ENCODE data around the gene HCCS.

DNA sequence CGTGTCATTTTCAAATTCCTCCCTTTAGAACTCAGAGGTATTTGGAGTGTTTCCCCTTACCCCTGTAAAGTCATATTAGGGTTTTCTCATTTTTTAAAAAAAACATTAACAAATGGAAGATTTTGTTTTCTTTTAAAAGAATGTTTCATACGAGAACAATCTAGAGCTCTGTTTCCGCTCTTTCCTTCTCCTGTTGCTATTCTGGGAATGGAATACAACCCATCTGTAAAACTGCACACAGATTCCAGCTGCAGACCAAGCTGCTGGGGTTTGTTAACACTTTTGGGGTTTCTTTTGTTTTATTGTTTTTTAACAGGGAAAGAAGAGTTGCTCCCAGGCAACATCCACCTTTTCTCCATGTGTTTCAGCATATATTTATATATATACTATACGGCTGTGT, 61.3 kb downstream of the HCCS start:
- TF ChIP-seq GATA2 (IDR thresholded peaks at IDR 0.05; ENCODE audit: low read depth, low read length) (no peak), GATA3 (IDR thresholded peaks at IDR 0.05; ENCODE audit: low read depth, low read length) (no peak)

Data from SH-SY5Y (cell line).